Measurements from ENCODE around the gene CAMTA1.

GRCh38 chr1:7694600-7695496, 909.6 kb downstream of the CAMTA1 start:
- TF ChIP-seq ZNF488 (tag by site-specific recombination; IDR thresholded peaks at IDR 0.05) (no peak), ZBTB49 (tag by site-specific recombination; IDR thresholded peaks at IDR 0.05; ENCODE audit: low read depth) (no peak), ZBTB21 (tag by site-specific recombination; IDR thresholded peaks at IDR 0.05) (no peak)

All from HEK293 (cell line).